ENCODE results near the gene RAD51B. TPM values are rescaled to one million over a fixed set of nuclear protein-coding genes. Genes with fewer than 3 reads are reported as not detected.

Gene RAD51B
- total and polyA plus RNA-seq, 2 experiments from 2014 or later, result 10.1 to 18.0 TPM

DNA sequence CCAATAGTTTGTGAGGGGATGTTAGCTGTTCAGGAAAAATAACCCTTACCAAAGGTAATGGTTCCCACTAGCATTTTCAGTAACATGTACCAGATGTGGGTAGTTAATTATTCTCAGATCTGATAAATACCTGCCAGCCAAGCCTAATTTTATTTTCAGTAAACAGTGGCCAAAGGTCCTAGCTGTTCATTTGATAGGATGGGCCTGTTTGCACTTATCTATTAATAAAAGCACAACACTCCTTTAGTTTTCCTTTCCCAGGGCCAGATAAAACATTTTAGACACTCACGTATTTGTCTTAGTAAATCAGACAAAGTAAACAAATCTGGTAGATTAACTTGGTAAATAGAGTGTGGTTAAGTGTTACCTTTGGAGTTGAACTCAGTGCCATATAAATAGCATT lies 345.1 kb downstream of the RAD51B start:
- Histone ChIP-seq H2AFZ (peak overlapping the region; percentile 3), H3K27me3 (no peaks in the 10 kb centered on the region), H3K9me3 (ENCODE audit: low read depth) (no peaks in the 10 kb centered on the region), H3K36me3 (replicated peaks; ENCODE audit: insufficient read depth, low read depth) (no peaks in the 10 kb centered on the region), H3K4me1 (ENCODE audit: insufficient read depth) (peaks cover 64% of the 10 kb centered on the region), H3K27ac (peak overlapping the region; percentile 92), H4K20me1 (ENCODE audit: insufficient read depth, poor library complexity, severe bottlenecking) (no peaks in the 10 kb centered on the region), H3K4me2 (peak overlapping the region; percentile 41), H3K9me2 (replicated peaks; ENCODE audit: insufficient read depth) (no peaks in the 10 kb centered on the region), H3K79me2 (no peaks in the 10 kb centered on the region), H3K4me3 (no peak overlapping the region)
- TF ChIP-seq CTCF (IDR thresholded peaks at IDR 0.05; ENCODE audit: poor library complexity), result no peak
- TF ChIP-seq EZH2phosphoT487 (IDR thresholded peaks at IDR 0.05; ENCODE audit: low read depth, severe bottlenecking, unreplicated experiment), result no peak
- no peak for TF ChIP-seq EZH2 (IDR thresholded peaks at IDR 0.05; ENCODE audit: borderline replicate concordance)
- WGBS (ENCODE audit: low lambda C conversion rate, missing lambda C conversion rate), result 16% methylated on average over 1 of the region's 1 CpG
- DNase-seq (ENCODE audit: low spot score), result peak; percentile 49

DNA sequence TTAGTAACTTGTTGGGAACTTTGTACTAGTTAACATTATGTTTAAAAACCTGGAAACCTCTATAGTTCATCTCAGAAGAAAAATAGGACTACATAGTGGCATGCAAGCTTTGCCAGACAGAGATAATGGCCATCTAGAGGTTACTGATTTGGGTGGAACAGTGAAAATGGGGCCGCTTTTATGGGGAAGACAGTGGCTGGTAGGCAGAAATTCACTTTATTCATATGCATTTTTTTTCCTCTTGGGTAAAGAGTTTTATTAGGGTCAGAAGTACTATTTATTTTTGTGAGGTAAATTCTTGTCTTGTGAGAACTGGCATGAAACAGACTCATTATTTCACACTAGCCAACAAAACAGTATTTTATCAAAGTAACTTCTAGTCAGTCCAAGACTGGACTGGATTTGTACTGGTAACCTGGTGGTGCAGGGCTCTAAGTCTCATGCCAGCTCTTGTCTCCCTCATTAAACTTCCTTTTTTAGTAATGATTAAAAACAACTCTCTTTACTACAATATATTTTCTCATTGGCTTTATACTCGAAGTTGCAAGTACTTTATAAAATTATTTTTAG lies 345.8 kb downstream of the RAD51B start:
- H3K4me3 ChIP-seq, result no peak overlapping the region
- H3K4me1 ChIP-seq (ENCODE audit: insufficient read depth), result peaks cover 65% of the 10 kb centered on the region
- WGBS (ENCODE audit: low lambda C conversion rate, missing lambda C conversion rate), result 55% methylated on average over 2 of the region's 2 CpGs
- H2AFZ ChIP-seq, result no peak overlapping the region
- no peak for DNase-seq (ENCODE audit: low spot score)
- H3K4me2 ChIP-seq, result peak overlapping the region; percentile 41
- H3K27ac ChIP-seq, result peak overlapping the region; percentile 92
- TF ChIP-seq EZH2phosphoT487 (IDR thresholded peaks at IDR 0.05; ENCODE audit: low read depth, severe bottlenecking, unreplicated experiment) (no peak), EZH2 (IDR thresholded peaks at IDR 0.05; ENCODE audit: borderline replicate concordance) (no peak), CTCF (IDR thresholded peaks at IDR 0.05; ENCODE audit: poor library complexity) (no peak)
- H3K79me2 ChIP-seq, result no peaks in the 10 kb centered on the region
- no peaks in the 10 kb centered on the region for H4K20me1 ChIP-seq (ENCODE audit: insufficient read depth, poor library complexity, severe bottlenecking)
- no peaks in the 10 kb centered on the region for H3K9me3 ChIP-seq (ENCODE audit: low read depth)
- H3K36me3 ChIP-seq (replicated peaks; ENCODE audit: insufficient read depth, low read depth), result no peaks in the 10 kb centered on the region
- H3K9me2 ChIP-seq (replicated peaks; ENCODE audit: insufficient read depth), result no peaks in the 10 kb centered on the region
- no peaks in the 10 kb centered on the region for H3K27me3 ChIP-seq

GRCh38 chr14:68166731-68167382 lies 347.3 kb downstream of the RAD51B start:
- H2AFZ ChIP-seq, result no peak overlapping the region
- H3K27ac ChIP-seq, result peak overlapping the region; percentile 92
- no peak overlapping the region for H3K4me3 ChIP-seq
- no peak for TF ChIP-seq EZH2 (IDR thresholded peaks at IDR 0.05; ENCODE audit: borderline replicate concordance)
- no peak for TF ChIP-seq CTCF (IDR thresholded peaks at IDR 0.05; ENCODE audit: poor library complexity)
- TF ChIP-seq EZH2phosphoT487 (IDR thresholded peaks at IDR 0.05; ENCODE audit: low read depth, severe bottlenecking, unreplicated experiment), result no peak
- no peaks in the 10 kb centered on the region for H4K20me1 ChIP-seq (ENCODE audit: insufficient read depth, poor library complexity, severe bottlenecking)
- H3K79me2 ChIP-seq, result no peaks in the 10 kb centered on the region
- H3K36me3 ChIP-seq (replicated peaks; ENCODE audit: insufficient read depth, low read depth), result no peaks in the 10 kb centered on the region
- H3K4me2 ChIP-seq, result no peak overlapping the region
- H3K9me3 ChIP-seq (ENCODE audit: low read depth), result no peaks in the 10 kb centered on the region
- peaks cover 79% of the 10 kb centered on the region for H3K4me1 ChIP-seq (ENCODE audit: insufficient read depth)
- WGBS (ENCODE audit: low lambda C conversion rate, missing lambda C conversion rate), result 73% methylated on average over 3 of the region's 3 CpGs
- no peak for DNase-seq (ENCODE audit: low spot score)
- H3K27me3 ChIP-seq, result no peaks in the 10 kb centered on the region
- no peaks in the 10 kb centered on the region for H3K9me2 ChIP-seq (replicated peaks; ENCODE audit: insufficient read depth)

Data from hepatocyte (in vitro differentiated cells).